GM12892 (cell line): Measurements from ENCODE around the gene KCNMB2.

Source experiments
- POLR2A ChIP-seq: IDR thresholded peaks from 2 replicates; pipeline ENCODE4 v1.6.1; 2011; ENCODE audit warnings: low read depth, low read length, control low read depth
- POLR2AphosphoS5 ChIP-seq: IDR thresholded peaks from 2 replicates; pipeline ENCODE4 v1.6.1; 2011; ENCODE audit warnings: low read depth, low read length, control low read depth

DNA sequence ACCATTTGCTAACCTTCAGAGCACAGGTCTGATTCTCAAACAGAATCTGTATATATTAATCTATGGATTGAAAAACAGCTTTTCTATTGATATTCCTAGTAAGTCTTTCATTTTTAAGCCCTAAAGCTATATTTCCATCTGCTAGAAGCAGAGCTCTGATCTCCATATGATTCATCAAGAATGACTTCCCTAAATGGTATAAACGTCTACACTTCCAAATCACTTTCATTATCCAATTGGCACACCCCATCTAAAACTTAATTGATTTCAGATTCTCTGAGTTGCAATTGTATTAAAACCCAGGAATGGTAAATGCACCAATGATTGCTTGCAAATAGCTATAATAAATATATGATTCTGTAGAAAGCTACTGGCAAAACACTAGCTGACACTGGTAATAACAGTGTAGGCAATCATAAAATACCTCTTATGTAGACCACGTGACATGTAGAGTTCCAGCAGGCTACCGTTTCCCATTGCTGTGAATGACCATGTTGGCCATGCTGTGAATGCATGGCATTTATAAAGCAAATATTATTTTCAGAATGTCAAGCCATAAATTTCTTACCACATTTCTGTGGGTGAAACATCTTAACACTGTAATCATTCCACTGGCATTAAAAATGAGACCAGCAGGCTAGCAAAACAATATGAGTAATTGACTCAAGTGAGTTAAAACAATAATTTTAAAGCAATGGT, 309.3 kb downstream of the KCNMB2 start:
- no peak for TF ChIP-seq POLR2A
- TF ChIP-seq POLR2AphosphoS5: no peak
